IMR-90 (cell line): ENCODE data around the gene KIRREL2. TPM values are rescaled to one million over a fixed set of nuclear protein-coding genes. Genes with fewer than 3 reads are reported as not detected.

Source experiments
- ATAC-seq: fragments of 200-7000 bp; cut with Tn5 transposase; 2 replicates; pipeline ENCODE4 v1.9.1; 2020; ENCODE audit warnings: low read depth, mild to moderate bottlenecking, moderate library complexity
- BruUV-seq: library from RNA; stranded (reverse); fragments of 400-500 nt; replicated peaks from 2 replicates; lab custom pipeline; 2021; lab: Mats Ljungman, UMichigan
- CTCF ChIA-PET: fragments of 300-600 bp; formaldehyde crosslinking; extraction: SDS; loops from one replicate; lab custom pipeline; 2021; ENCODE audit warnings: antibody characterized with exemption; lab: Yijun Ruan, JAX
- POLR2A ChIA-PET: fragments of 300-600 bp; sonication (Branson Sonifier 250); formaldehyde crosslinking; loops from one replicate; lab custom pipeline; 2022; ENCODE audit warnings: antibody characterized with exemption; ENCODE audit not compliant: unreplicated experiment; lab: Charles Lee
- DNase-seq: peaks from one replicate; pipeline ENCODE4 v3.0.0; 2013
- H2AFZ ChIP-seq: replicated peaks from 2 replicates; pipeline ENCODE3; 2013; ENCODE audit warnings: low read length, mild to moderate bottlenecking; ENCODE audit not compliant: poor library complexity
- H2AK5ac ChIP-seq: 2 replicates; pipeline ENCODE4 v1.6.1; 2013; ENCODE audit warnings: low read depth, low read length, inconsistent platforms
- H2AK9ac ChIP-seq: replicated peaks from 2 replicates; pipeline ENCODE3; 2013; ENCODE audit warnings: mild to moderate bottlenecking, low read depth, low read length, moderate library complexity; ENCODE audit not compliant: poor library complexity
- H2BK120ac ChIP-seq: 2 replicates; pipeline ENCODE4 v1.6.1; 2013; ENCODE audit warnings: low read depth, low read length, inconsistent platforms
- H2BK15ac ChIP-seq: 3 replicates; pipeline ENCODE4 v1.6.1; 2013; ENCODE audit warnings: low read depth, low read length, inconsistent platforms
- H2BK20ac ChIP-seq: 2 replicates; pipeline ENCODE4 v1.6.1; 2013; ENCODE audit warnings: low read depth, mild to moderate bottlenecking, inconsistent platforms, low read length, moderate library complexity
- H2BK5ac ChIP-seq: 2 replicates; pipeline ENCODE4 v1.6.1; 2013; ENCODE audit warnings: mild to moderate bottlenecking, low read depth, low read length, inconsistent platforms; ENCODE audit not compliant: poor library complexity, severe bottlenecking
- H3K14ac ChIP-seq: replicated peaks from 2 replicates; pipeline ENCODE4 v1.6.1; 2013; ENCODE audit warnings: low read depth, low read length, inconsistent platforms
- H3K18ac ChIP-seq: 2 replicates; pipeline ENCODE4 v1.6.1; 2013; ENCODE audit warnings: low read depth, low read length, control low read depth
- H3K23ac ChIP-seq: 2 replicates; pipeline ENCODE4 v1.6.1; 2013; ENCODE audit warnings: low read depth, low read length, inconsistent platforms
- H3K27ac ChIP-seq: 2 replicates; pipeline ENCODE4 v1.5.1; 2013; ENCODE audit warnings: mild to moderate bottlenecking, control low read depth, low read length; ENCODE audit not compliant: insufficient read depth
- H3K27me3 ChIP-seq: 2 replicates; pipeline ENCODE4 v1.6.1; 2013; ENCODE audit warnings: low read length; ENCODE audit not compliant: control insufficient read depth, insufficient read depth
- H3K36me3 ChIP-seq: 2 replicates; pipeline ENCODE4 v1.6.1; 2013; ENCODE audit warnings: low read length, mixed read lengths; ENCODE audit not compliant: control insufficient read depth, insufficient read depth
- H3K4ac ChIP-seq: 2 replicates; pipeline ENCODE4 v1.6.1; 2013; ENCODE audit warnings: low read depth, low read length, inconsistent platforms
- H3K4me1 ChIP-seq: 2 replicates; pipeline ENCODE4 v1.6.1; 2013; ENCODE audit warnings: low read length, mixed read lengths; ENCODE audit not compliant: control insufficient read depth, insufficient read depth
- H3K4me2 ChIP-seq: 2 replicates; pipeline ENCODE4 v1.6.1; 2013; ENCODE audit warnings: low read depth, mild to moderate bottlenecking, control low read depth, low read length, moderate library complexity
- H3K4me3 ChIP-seq: 2 replicates; pipeline ENCODE4 v1.5.1; 2013; ENCODE audit warnings: low read depth, mild to moderate bottlenecking, control low read depth, low read length, moderate library complexity; ENCODE audit not compliant: insufficient read depth
- H3K56ac ChIP-seq: 2 replicates; pipeline ENCODE4 v1.6.1; 2013; ENCODE audit warnings: low read length, inconsistent platforms; ENCODE audit not compliant: insufficient read depth; ENCODE audit errors: extremely low read depth
- H3K79me1 ChIP-seq, 2 experiments: 2 replicates each; pipeline ENCODE4 v1.6.1; 2013; ENCODE audit warnings: low read length in 2 of 2, inconsistent platforms in 1 of 2, low read depth in 1 of 2
- H3K9ac ChIP-seq: 2 replicates; pipeline ENCODE4 v1.6.1; 2013; ENCODE audit warnings: low read depth, low read length, control low read depth
- H3K9me1 ChIP-seq: 2 replicates; pipeline ENCODE4 v1.6.1; 2013; ENCODE audit warnings: low read length, inconsistent platforms; ENCODE audit not compliant: insufficient read depth
- H3K9me3 ChIP-seq: 2 replicates; pipeline ENCODE4 v1.6.1; 2013; ENCODE audit warnings: low read length; ENCODE audit not compliant: control insufficient read depth, insufficient read depth
- H4K20me1 ChIP-seq: 2 replicates; pipeline ENCODE4 v1.6.1; 2013; ENCODE audit warnings: low read length, inconsistent platforms; ENCODE audit not compliant: insufficient read depth
- H4K5ac ChIP-seq: 2 replicates; pipeline ENCODE4 v1.6.1; 2013; ENCODE audit warnings: mild to moderate bottlenecking, low read depth, low read length, control low read depth
- H4K8ac ChIP-seq, 2 experiments: 2 replicates each; pipeline ENCODE4 v1.6.1; 2013; ENCODE audit warnings: low read depth in 2 of 2, low read length in 2 of 2, control low read depth in 1 of 2, inconsistent platforms in 1 of 2
- H4K91ac ChIP-seq: 2 replicates; pipeline ENCODE4 v1.6.1; 2013; ENCODE audit warnings: low read depth, low read length, inconsistent platforms; ENCODE audit not compliant: insufficient read depth
- BHLHE40 ChIP-seq: fragments of 150-350 bp; IDR thresholded peaks from 2 replicates; pipeline ENCODE4 v1.6.1; 2016; ENCODE audit warnings: mild to moderate bottlenecking, low read depth, low read length
- MAFK ChIP-seq: IDR thresholded peaks from 2 replicates; pipeline ENCODE4 v1.6.1; 2012; ENCODE audit warnings: low read depth, low read length, improper control_type of control experiment
- WGBS, 2 experiments: methylation state at CpG; one replicate each; pipeline versions ENCODE4 v1.1.5 to v1.1.7; 2013; ENCODE audit warnings: missing lambda C conversion rate in 2 of 2; ENCODE audit not compliant: insufficient read length in 1 of 2; ENCODE audit errors: extremely low coverage in 2 of 2; 5-methylcytosine and 5-hydroxymethylcytosine counted together
- dilution Hi-C: fragments of 300-500 bp; cut with HindIII; formaldehyde crosslinking; loops from one replicate; pipeline ENCODE4 v1.14.3; 2018; ENCODE audit warnings: low sequenced_read_pairs; ENCODE audit not compliant: unreplicated experiment
- in situ Hi-C: fragments of 300-500 bp; cut with MboI; formaldehyde crosslinking; loops from 3 replicates; pipeline ENCODE4 v1.14.3; 2019; ENCODE audit warnings: low sequenced_read_pairs, inconsistent platforms, mixed read lengths
- intact Hi-C: fragments of 100-400 bp; cut with micrococcal nuclease; formaldehyde crosslinking; loops from 2 replicates; pipeline ENCODE4 v1.10.0; 2022
- polyA plus RNA-seq, 3 experiments: library from polyadenylated mRNA; depleted of rRNA; stranded (reverse); fragments of >200 nt; gene quantifications; 2 replicates each; pipeline ENCODE4 v1.2.3, GENCODE V29; 2012; ENCODE audit warnings: low replicate concordance in 1 of 3
- total RNA-seq: library from RNA; depleted of rRNA; stranded (reverse); fragments of >200 nt; gene quantifications from 2 replicates; pipeline ENCODE4 v1.2.3, GENCODE V29; 2012

KIRREL2 gene
- total and polyA plus RNA-seq, 2 of the 4 experiments (the other 2 are of a cell fraction): not detected

DNA sequence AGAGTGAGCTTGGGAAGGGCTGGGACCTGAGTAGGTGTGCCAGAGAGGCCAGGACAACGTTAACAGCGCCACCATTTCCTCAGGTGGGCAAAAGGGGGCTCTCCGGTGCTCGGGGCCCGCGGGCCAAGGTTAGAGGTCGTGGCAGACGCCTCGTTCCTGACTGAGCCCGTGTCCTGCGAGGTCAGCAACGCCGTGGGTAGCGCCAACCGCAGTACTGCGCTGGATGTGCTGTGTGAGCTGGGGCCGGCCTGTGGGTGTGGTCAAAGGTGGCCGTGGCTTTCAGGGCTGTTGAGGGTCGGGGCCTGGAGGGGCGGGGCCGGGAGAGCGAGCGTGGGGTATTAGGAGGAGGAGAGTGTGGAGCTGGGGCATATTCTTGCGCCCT, 3.7 kb downstream of the KIRREL2 start:
- 13% methylated on average over 16 of the region's 24 CpGs; no CpG with 5 or more reads in 1 of the 2 experiments for WGBS, 2 experiments

More for the DNA sequence above, 3.7 kb downstream of the KIRREL2 start:
- Histone ChIP-seq H3K14ac (no peak overlapping the region), H3K4me3 (no peak overlapping the region), H4K8ac (no peak overlapping the region), H2AK9ac (no peak overlapping the region), H2BK20ac (no peak overlapping the region), H4K5ac (no peak overlapping the region), H3K4me1 (no peaks in the 10 kb centered on the region; the same call in 1 of the 2 replicates), H2AFZ (no peak overlapping the region), H4K91ac (no peak overlapping the region), H2BK15ac (no peak overlapping the region), H3K36me3 (no peaks in the 10 kb centered on the region), H3K27me3 (peaks cover 74% of the 10 kb centered on the region), H3K9ac (no peak overlapping the region), H3K56ac (no peak overlapping the region), H3K4ac (no peak overlapping the region), H3K9me3 (no peaks in the 10 kb centered on the region), H3K18ac (no peak overlapping the region), H3K9me1 (no peaks in the 10 kb centered on the region), H3K4me2 (no peak overlapping the region), H2BK120ac (no peak overlapping the region), H3K79me1 (no peaks in the 10 kb centered on the region), H3K27ac (no peak overlapping the region), H2AK5ac (no peak overlapping the region), H3K23ac (no peak overlapping the region), H2BK5ac (no peak overlapping the region), H4K20me1 (no peaks in the 10 kb centered on the region; the same call in 1 of the 2 replicates)
- ATAC-seq (no peak), DNase-seq (no peak)
- TF ChIP-seq MAFK (no peak), BHLHE40 (no peak)
- CTCF ChIA-PET: no interaction called here
- dilution Hi-C loops (no loop called here), intact Hi-C loops (no loop called here), in situ Hi-C loops (no loop called here)
- POLR2A ChIA-PET: no interaction called here
- no TSS peak for BruUV-seq
